ENCODE results near the gene EFNA3.

Gene EFNA3

DNA sequence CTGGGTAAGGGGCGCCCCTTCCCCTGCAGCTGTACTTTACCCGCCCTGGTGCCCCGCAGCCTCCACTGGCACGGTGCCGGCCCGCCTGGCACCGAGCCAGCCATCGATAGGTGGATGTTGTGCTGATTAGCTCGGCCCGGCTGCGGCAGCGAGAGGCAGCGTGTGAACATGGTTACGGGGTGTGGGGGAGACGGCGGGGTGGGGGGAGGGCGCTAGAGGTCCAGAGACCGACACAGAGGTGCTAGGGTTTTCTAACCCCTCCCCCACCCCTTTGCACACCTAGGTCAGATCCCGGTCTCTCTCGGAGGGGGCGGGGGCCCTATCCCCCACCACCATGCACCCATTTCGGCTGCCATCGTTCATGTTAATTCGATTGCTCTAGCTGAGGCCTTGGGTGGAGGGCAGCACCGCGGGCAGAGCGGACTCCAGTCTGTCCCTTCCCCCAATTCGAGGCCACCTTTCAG is 8.4 kb upstream of the EFNA3 start:
- no peak for DNase-seq

DNA sequence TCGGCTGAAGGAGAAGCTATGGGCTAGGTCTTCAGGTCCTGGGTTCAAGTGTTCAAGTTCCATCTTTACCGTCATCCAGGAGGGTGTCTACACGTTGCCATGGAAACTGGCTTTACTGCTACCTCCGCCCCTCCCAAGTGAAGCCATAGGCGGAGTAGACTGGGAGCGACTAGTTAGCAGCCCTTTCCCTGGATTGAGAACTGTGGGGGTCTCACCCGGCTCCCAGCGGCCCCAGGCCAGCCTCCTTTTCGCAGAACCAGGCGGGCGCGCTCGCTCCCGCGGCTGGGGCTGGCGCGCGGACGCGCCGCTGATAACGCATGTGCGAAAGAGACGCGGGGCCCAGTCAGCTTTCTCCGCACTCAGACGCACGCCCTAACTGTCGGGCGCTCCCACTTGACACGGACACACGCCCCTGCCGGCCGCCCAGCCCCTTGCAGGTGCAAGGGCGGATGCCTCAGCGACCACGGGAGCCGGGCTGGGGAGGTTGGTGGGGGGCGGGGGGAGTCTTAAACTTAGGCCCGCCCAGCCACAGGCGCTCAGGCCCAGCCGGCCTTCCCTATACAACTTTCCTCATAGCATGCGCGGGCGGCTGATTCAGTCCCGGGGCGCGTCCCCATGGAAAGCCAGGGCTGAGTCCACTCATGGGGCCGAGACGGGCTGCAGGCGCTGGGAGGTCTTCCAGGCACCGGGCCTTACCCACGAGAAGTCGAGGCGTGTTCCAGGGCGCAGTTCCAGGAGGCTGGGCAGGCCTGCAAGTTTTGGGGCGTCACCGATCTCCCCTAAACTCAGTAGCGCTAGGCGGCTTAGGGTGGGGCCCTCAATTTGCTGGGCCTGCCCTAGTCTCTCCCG is 7.7 kb upstream of the EFNA3 start:
- DNase-seq, result peak; percentile 67

DNA sequence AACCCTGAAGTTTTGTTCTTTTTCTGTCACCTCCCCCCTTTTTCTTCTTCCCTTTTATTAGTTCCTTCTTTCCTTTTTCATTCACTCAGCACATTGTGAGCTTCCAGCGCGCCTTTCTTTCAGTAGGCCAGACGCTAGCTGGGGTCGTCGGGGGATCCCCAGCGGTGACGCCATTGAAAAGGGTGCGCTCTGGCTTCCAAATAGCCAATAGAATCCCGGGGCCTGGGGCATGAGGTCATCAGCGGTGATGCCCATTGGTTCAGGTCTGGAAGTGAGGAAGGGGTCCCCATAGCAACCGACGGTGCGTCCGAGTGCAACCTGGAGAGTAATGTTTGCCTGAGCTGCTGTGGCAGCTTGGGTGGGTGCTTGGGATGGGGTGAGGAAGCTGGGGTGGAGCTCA is 6.9 kb upstream of the EFNA3 start:
- no peak for DNase-seq

DNA sequence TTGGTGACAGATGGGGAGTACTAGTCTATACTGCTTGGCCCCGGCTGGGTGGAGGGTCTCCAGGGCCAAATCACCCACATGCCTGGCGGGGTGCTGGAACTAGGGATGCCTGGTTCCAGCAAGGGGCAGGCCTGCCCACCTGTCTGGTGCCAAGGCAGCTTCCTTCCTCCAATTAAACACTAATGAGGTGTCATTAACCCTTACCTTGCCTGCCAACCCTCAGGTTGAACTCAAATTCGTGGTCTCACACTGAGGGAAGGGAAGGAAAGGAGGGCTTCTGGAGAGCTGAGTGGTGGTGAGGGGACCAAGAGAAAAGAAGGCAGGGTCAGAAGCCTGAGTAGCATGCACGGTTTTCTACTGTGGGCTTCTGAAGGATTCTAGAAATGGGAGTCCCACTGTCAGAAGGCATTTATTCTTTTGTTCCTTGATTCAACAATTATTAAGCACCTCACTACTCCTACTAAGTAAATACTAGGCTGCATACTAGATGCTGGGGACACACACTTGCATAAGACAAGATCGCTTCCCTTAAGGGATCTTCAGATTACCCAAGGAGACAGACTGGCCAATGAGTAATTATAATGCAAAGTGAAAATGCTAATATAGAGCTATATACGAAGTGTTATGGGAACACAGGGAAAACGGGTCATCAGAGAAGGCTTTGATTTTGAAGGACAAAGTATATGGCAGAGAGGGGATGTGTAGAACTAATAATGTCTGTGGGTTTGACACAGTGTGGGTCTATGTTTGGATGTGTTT is 5.9 kb upstream of the EFNA3 start:
- DNase-seq, result no peak

DNA sequence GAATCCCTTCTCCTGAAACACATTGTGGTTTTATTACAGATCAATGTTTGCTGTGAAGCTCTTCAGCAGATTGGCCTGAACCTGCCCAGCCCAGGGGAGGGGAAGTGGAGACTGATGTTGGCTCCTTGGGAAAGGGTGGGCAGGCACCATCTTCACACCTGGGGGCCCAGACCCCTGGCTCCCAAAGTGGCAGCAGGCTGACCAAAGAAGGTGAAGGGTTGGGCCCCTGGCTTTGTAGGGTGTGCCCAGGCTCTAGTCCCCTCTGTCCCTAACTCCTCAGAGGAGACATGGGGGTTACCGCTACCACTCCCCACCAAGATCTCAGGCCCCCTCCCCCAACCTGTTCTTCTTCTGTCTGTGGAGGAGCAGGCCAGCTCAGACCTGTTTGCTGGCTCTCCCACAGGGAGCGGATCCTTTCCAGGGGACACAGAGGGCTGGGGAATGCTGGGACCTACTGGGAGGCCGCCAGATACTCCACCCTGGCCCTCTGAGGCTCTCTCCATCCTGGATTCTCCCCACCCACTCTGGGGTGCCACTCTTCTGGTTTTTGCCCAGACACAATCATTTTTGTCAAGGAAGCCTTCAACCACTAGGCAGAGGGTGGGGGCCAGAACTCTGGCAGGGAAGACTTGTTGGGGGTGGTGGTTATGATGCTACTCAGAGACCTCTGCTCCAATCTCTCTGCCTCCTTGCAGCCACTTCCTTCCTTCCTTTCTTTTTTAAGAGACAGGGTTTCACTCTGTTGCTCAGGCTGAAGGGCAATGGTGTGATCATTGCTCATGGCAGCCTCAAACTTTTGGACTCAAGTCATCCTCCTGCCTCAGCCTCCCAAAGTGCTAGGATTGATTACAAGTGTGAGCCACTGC is 5.0 kb upstream of the EFNA3 start:
- no peak for DNase-seq

DNA sequence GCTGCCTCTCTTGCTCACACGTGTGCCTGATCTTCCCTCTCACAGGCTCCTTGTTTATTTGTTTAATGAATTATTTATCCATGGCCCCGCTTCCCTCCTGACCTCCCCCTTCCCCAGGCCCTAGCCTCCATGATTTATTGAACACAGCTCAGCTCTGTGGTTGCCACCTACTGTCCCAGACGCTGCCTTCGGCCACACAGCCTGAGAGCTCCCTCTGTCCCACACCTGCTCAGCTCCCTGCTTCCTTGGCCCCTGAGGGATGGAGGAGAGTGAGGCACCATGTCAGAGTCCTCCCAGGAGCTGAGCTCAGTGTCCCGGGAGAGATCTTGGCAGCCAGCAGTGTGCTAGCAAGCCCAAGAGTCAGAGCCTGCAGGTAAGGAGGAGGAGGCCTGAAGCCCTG is 3.1 kb upstream of the EFNA3 start:
- no peak for DNase-seq

DNA sequence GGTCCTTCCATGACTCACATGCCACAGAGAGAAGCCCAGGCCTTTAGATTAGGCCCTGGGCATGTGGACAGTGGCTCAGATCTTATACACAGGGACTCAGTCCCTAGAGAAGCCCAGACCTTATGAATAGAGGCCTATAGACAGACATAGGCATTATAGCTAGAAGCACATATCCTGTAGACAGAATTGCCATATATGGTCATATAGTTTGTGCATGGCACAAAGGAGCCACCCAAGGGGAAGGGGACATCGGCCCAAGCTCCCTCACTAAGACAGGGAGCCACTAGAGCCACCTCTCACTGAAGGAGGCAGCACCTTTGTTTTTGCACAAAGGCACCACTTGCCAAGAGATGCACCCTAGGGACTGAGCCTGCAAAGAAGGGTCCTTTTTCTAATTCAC is 2.3 kb upstream of the EFNA3 start:
- no peak for DNase-seq

DNA sequence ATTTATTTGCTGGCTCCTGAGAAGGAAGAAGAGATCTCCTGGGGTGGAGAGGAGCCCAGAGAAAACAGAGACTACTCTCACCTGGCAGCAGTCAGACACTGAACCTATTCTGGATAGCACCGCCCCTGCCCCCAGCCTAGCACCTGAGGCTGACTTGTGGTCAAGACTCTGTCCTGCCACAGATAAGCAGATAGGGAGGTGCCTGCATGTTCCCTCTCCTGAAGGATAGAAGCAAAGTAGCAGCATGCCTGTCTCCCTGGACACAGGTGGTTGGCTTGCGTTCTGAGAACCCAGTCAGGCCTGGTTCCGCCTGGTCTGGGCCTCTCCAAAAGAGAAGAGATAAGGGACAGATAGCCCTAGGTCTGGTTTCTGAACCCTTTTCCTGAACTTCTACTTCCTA is 1.3 kb upstream of the EFNA3 start:
- DNase-seq, result no peak

DNA sequence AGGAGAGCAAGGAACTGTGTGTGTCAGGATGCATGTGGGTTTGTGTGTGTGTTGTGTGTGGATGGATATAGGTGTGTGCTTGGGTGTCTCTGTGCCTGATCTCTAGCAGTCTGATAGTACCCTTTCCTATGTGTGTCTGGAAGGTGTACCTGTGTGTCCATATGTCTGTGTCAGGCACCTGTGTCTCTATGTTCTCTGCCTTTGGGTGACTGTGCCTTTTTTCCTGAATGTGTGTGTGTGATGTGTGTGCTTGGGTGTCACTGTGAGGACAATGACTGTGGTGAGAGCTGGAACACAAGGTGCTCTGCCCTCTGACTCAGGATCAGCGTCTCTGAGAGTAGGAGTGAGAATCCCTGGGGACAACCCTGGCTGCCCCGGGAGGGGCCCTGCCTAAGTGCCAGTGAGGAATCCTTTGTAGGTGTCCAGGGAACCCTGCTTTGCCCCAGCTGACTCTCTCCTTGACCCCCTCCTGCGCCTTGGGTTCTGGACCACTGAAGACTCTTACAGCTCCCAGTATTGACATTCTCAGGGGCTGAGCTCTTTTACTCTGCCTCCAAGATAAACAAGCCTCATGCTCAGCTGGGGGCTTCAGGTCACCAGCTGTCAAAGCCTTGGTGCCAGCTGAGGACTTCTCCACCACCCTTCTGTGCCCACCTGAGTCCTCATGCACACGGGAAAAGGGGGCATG is 735 bp upstream of the EFNA3 start:
- no peak for DNase-seq

DNA sequence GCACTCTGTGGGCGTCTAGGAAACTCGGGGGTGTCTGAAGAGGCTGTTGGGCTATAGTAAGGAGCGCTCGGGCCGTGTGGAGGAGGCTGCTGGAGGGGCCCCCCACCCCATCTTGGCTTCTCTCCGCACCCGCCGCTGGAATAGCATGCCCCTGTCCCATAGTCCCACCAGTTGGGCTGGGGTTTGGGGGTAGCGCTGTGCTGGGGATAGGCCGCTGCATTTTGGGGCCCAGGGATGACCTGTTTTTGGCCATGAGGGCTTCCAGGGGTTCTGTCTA is 511 bp downstream of the EFNA3 start:
- no peak for DNase-seq

DNA sequence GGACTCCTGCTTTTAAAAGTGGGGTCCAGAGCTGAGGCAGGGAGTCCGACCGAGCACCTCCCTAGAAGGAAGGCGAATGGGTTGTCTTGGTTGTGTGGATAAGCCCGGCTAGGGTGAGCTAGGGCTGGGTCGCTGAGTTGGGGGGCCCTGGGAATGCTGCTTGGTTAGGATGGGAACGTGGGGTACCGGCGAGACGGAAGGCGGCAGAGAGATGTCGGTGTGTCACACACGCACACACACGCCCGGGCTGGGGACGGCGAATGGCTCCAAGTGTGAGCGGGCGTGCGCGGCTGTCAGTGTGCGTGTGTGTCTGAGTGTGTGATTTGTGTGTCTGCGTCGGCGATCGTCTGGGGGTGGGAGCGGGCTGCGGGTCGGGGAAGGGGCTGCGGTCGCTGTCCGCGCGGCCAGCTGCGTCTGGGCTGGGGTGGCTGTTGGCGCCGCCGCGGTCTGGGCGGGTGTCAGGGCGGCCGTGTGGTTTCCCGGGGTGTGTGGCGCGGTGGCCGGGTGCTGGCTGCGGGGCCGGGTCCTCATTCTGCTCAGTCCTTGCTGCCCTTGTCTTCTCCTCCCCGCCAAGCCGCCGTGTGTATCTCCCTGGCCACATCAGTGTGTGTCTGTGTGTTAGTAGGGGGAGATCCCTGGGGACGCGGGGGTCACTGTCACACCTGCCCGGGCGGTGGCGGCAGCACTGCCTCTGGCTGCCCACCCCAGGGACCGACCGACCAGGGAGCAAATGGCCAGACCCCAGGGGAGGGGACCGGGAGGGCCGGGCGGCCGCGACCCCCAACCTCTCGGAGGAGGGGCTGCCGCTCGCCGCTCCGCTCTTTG is 1.1 kb downstream of the EFNA3 start:
- no peak for DNase-seq

DNA sequence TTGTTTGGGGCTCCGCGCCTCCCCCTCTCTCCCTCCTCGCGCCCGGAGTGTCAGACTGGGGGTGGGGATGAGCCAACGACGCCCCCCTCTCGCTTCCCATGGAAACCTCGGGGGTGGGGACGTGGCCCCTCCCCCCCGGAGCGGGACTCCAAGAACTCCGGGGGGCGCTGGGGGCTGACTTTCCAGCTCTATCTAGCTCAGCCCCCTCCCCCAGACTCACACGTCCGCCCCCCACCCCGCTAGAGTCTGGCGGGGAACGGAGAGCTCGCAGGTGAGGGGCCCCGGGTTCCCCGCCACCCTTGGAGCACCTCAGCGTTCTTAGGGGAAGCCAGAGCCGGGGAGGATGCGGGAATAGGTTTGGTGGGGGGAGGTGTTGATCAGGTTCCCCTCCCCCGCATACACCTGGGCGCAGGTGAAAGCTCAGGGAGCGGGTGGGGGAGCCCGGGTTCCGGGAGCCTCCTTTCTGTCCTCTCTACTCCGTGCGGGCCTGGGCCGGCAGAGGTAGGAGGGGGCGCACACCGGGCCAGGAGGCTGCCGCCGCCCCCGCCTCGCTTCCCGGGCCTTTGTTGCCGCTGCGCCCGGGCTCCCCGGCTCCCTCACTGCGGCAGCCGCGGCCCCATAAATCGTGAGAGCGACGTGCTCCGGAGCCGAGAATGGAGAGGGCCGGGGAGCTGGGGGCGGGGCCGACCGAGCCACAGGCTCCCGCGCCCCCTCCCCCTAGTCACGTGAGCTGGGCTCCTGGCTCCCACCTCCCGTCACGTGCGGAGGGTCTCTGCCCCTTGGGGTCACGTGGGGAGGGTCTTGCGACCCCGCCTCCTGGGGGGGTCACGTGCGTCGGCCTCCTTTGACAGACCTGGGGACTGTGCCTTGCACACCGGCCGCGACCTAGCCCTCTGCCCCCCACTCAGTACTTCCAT is 1.9 kb downstream of the EFNA3 start:
- DNase-seq, result peak in 1 of 2 donors; percentile 31

DNA sequence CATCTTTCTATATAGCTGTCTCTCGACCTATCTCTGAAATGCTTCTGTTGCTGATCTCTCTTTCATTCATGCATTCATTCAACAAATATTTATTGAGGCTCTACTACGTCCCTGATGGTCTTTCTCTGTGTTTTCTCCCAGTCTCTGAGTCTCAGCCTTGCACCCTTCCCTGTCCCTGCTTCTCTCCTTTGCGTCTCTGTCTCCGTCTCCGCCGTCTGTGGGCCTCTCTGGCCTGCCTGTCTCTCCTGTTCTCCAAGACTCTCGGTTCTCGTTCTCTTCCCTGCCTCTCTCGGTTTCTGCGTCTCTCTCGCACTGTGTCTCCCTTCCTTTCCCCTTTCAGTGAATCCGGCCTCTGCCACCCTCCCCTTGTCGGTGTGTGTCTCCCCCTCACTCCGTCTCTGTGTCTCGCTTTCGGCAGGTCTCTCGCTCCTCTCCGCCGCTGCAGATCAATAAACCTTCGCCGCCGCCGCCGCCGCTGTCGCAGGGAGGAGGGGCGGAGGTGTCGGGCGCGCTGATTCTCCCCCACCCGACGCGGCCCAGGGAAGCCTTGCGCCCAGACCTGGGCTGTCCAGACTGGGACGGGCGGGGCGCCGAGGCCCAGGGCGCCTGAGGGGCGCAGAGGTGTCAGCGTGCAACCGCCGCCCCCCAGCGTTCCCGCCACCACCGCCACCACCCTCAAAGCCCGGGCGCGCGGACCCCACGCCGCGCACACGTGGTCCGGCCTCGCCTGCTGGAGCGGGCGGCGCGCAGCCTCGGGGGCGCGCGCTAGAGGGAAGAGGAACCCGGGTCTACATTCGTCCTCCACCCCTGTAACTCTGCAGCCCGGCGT is 3.0 kb downstream of the EFNA3 start:
- DNase-seq, result peak in 1 of 2 donors; percentile 32

DNA sequence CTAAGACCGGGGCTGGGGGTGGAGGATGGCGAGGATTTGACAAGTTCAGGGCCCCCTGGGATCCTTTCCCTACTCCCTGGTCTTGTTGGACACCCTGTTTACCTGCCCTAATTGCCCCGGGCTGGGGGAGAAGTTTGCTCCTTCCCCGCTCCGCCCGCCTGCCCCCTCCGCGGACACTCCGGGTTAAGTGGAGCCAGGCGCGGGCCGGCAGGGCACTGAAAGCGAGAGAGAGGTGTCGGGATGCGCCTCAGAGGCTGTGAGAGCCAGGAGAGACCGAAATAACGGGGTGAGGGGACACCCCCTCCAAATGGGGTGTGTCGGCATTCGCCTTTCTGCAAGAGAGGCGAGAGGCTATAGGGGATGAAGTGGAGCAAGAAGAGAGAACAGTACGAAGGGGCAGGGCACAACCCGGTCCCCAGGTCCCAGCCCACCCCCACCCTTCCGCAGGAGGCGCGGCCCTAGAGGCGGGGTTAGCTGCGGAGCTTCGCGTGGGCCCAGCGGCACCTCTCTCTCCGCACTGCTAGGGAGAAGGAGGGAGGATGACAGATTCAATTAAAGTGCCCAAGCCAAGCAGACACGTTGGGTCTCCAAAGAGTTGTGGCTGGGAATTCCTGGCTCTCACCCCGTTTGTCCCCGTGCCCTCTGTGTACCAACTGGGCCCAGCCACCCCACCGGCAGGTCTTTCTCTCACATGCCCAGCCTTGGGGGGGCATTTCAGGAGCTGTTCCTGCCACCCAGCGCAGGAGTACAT is 3.8 kb downstream of the EFNA3 start:
- DNase-seq, result no peak

DNA sequence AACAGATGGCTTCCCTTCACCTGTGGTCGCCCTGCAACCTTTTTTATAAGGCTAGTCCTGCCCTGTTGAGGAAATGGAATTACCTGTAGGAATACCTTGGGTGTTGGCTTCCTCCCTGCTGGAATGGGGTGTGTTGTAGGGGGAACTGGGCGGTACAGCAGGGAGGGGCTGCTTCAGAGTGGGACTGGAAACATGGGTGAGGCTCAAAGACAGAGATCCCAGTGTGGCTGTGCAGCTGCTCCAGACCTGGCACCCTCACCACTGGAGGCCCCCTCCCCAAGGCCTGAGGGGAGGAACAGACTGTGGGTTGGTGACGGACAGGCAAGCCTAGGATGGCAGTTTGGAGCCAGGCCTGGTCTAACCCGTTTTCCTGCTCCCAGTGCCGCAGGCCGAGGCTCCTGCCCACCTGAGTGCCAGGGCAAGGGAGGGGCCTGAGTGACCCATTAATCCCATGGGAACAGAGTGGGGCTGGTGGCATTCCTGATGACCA is 4.5 kb downstream of the EFNA3 start:
- no peak for DNase-seq

DNA sequence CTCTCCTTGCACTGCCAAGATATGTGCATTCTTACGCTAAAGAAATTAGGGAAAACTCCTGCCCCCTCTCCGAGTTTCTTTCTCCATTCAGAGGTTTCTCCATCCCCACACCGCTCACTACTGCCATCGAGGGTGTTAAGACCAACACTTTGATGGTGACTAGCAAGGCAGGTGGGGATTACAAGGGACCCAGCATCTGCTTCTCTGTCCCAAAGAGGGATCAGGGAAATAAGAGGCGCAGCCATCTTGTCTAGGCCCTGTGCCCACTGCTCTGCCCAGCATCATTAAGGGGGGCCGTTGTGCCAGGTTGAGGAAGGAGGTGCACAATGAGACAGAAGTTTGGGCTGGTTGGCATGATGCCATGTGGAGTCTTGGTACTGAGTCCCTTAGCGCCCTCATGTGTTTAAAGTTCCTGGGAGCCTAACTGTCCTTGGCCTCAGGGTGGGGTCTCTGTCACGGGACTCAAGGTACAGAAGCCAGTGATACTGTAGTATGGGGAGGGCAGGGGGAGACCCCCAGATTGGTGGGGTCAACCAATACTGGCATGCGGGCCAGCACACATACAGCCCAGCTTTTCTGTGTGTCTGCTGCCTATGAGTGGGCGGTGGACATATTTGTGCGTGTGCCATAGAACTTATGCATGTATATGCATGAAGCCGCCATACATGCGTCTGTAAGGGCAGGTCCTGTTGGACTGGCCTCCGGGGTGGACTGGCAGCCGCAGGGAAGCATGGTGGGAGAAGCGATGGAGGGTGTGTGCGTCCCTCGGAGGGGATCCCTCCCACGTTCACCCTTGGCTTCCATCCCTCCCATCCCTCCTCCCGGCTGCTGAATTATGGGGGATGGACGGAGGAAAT is 5.5 kb downstream of the EFNA3 start:
- peak in 1 of 2 donors; percentile 31 for DNase-seq

DNA sequence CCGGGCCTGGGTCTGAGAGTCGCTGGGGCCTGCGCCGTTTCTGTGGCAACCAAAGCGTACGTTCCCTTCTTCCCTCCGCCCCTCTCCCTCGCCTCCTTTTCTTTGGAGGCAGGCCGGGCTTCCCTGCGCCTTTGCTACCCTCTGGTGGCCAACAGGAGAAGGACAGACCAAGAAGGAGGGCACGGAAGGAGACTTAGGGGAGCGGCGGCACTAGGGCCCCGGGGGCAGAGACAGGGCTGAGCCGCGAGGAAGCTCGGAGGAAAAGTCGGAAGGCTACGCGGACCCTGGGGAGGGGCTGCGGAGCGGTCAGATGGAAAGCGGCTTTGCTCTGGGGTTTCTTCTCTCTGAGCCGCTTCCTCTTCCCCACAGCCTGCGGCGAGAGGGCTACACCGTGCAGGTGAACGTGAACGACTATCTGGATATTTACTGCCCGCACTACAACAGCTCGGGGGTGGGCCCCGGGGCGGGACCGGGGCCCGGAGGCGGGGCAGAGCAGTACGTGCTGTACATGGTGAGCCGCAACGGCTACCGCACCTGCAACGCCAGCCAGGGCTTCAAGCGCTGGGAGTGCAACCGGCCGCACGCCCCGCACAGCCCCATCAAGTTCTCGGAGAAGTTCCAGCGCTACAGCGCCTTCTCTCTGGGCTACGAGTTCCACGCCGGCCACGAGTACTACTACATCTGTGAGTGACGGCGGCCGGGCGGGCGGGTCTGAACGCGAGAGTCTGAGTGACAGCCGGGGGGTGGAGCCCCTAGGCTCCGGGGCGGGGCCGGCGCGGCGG is 6.3 kb downstream of the EFNA3 start:
- peak; percentile 86 to 88 for DNase-seq
